GM21381 (cell line): ENCODE data around the gene UBE2M.
A peak's percentile ranks its signal among the peaks of the same experiment; 100 is the strongest.
"Not testable (repeated sequence)": the region's sequence is repeated elsewhere in the genome, so short reads cannot be mapped to it uniquely, and the experiment has no call there.

Source experiments
- ATAC-seq: cut with Tn5 transposase; IDR thresholded peaks from one replicate; pipeline ENCODE4 v1.9.1; 2021; ENCODE audit warnings: mild to moderate bottlenecking, moderate library complexity; ENCODE audit not compliant: unreplicated experiment

The UBE2M gene

DNA sequence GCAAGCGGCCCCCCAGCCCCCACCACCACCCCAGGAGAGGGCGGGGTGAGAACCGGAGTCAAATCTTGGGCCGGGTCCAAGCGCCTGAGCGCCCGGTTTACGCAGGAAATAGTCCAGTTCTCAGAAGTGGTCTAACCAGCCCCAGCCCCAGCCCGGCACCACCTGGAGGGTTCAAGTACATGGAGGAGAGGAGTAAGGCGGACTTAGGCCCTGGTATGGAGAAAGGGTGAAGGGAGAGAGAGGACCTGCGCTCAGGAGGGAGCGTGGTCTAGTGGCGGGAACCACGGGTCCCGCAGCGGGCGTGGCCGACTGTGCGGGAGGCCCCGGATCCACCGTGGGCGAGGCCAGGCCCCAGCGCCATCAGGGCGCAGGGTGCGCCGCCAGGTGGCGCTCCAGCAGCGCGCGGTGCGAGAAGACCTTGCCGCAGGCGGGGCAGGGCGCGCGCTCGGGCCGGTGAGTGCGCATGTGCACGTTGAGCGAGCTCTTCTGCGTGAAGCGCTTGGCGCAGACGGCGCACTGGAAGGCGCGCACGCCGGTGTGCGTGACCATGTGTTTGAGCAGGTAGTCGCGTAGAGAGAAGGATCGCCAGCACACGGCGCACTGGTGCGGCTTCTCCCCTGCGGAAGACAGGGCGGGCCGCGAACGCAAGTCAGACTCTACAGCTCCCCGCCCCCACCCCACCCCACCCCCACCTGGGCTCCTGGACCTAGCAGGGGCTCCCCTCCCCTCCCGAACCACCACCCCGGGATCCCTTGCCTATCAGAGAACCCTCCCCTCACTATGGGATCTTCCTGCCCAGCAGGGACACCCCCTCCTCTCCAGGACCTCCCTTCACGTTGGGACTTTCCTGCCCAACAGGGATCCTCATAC lies 44.5 kb downstream of the UBE2M start:
- peak; percentile 72 for ATAC-seq

DNA sequence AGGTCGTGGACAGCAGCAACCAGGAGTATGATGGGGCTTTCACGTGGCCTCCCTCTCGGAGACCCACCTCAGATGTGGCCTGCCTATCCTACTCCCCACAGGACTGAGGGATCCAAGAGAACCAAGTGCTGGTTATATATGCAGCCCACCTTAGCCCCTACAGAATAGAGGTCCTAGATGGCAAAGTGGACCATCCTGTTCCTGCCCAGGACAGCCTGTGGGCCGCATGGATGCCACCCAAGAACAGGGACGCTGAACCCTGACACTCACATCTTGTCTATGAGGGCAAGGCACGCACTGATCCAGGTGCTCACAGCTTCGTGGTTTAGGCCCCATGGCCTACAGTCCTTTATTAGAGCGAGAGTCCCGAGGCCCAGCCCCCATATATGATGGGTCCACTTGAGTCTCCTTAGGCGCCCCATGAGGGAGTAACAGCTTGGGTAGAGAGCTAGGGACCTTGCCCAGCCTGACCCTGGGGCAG lies 45.2 kb downstream of the UBE2M start:
- ATAC-seq: no peak

DNA sequence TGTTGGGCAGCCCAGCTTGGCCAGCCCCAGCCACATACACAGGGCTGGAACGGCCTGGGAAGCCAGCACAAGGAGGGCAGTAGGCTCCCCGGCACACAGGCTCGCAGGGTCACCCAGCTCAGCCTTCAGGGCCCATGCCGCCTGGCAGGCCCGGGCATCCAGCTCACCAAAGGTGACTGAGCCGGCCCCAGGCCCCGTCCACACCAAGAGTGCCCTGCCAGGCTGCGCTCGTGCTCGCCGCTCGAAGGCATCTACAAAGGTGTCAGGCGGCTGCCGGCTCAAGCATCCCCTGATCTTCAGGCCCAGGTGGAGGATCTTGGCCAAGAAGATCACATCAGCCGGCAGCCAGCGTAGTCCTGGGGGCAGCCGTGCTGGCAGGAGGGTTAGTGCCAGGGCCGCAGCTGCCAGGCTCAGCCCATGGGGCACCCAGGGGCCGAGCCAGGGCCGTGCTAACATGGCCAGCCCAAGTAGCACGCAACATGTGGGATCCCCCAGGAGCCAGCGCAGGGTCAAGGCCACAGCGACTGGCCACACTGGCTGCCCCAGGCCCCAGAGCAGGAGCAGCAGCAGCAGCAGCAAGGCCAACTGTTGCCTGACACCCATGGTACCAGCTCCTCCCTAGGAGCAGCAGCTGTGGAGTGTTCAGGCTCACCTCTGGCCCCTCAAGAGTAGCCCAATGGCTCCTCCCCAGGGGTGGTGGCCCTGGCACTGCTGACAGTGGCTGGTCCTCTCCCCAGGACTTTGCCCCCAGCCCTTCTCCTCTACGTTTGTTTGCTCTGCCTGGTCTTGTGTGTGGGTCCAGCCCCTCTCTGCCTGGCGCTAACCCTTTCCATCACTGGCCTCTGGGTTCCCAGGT lies 46.8 kb downstream of the UBE2M start, which contains the start of gene SLC27A5:
Gene SLC27A5, minus strand, starts transcription at position 640 of the 856 bp plus-strand sequence. Its CDS starts 37 bp downstream, at position 603.
- ATAC-seq: no peak

DNA sequence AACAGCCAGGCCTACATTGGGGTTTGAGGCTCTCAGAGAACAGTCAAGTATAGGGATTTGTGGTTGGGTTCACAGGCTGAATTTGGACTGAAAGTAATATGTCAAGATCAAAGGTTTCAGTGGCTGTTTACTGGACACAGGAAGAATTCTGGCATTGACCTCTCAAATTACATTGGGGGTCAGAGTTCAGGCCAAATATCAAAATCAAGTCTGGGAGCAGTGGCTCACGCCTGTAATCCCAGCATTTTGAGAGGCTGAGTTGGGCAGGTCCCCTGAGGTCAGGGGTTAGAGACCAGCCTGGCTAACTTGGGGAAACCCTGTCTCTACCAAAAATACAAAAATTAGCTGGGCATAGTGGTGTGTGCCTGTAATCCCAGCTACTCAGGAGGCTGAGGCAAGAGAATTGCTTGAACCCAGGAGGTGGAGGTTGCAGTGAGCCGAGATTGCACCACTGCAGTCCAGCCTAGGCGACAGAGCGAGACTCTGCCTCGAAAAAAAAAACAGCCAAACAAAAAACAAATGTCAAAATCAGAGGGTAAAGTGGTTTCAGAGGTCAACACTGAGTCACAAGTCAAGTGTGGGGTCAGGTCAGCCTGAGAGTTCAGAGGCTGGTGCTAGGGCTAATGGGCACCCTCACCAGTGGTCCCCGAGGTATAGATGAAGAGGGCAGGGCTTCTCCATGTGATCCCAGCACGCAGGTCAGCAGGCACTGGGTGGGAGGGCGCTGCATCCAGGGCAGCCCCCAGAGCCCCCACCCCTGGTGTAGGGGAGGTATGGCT lies 48.1 kb downstream of the UBE2M start:
- ATAC-seq: no peak

DNA sequence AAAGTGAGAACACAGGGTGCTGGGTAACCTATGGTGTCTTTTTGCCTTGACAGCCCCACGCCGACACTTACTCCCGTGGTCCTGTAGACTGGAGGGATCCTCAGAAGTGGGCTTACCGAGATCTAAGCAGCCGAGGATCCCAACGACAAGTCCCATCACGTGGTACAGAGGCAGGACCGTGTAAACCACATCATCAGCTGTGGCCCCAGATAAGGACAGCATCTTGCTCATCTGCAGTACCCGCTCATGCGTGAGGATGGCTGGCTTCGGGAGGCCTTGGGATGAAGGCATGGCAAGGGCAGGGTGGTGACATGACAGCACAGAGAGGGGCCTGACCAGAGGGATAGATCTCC lies 48.7 kb downstream of the UBE2M start:
- no peak for ATAC-seq

DNA sequence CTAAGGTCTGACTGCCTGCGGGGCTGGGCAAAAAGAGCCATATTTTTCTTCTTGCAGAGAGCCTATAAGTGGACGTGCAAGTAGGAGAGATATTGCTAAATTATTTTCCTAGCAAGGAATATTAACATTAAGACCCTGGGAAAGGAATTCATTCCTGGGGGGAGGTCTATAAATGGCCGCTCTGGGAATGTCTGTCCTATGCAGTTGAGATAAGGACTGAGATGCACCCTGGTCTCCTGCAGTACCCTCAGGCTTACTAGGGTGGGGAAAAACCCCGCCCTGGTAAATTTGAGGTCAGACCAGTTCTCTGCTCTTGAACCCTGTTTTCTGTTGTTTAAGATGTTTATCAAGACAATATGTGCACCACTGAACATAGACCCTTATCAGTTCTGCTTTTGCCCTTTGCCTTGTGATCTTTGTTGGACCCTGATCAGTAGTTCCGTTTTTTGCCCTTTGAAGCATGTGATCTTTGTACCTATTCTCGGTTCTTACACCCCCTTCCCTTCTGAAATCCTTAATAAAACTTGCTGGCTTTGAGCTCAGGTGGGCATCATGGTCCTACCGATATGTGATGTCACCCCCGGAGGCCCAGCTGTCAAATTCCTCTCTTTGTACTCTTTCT lies 50.7 kb downstream of the UBE2M start:
- ATAC-seq: not testable (repeated sequence)
